GM21367 (cell line): ENCODE data around the gene COL20A1.

ENCODE experiments used
- ATAC-seq: cut with Tn5 transposase; IDR thresholded peaks from one replicate; pipeline ENCODE4 v1.9.1; 2021; ENCODE audit not compliant: unreplicated experiment

The COL20A1 gene

GRCh38 chr20:63359937-63360849, 67.2 kb downstream of the COL20A1 start:
- ATAC-seq = no peak

DNA sequence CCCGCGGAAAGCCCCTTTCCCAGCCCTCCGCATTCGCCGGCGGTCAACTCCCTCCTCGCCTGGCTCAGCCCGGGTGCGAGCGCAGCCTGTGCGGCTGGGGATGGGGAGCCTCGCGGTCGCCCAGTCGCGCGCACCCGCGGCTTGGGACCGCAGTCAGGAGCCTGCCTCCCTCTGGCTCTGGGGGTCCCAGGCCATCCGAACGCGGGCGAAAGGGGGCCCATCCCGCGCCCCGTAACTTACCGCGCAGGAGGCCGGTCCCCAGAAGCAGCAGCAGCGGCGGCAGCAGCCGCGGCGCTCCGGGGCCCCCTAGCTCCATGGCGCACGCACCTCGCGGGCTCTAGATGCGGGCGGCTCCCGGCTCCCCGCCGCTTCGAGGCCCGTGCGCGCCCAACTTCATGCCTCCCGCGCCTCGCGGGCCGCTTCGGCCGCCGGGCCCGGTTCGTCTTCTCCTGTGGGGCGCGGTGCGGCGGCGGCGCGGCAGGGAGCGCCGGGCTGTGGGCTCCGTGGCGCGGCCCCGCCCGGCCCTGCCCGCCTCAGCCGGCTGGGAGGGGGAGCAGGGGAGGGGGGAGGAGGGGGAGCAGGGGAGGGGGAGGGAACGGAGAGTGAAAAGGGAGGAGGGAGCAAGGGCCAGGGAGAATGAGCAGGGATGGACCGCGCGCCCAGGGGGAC, 68.0 kb downstream of the COL20A1 start, which contains the start of gene CHRNA4:
Gene CHRNA4, minus strand, starts transcription at position 500 of the 669 bp plus-strand sequence. Its CDS starts 184 bp downstream, at position 316.
- no peak for ATAC-seq

DNA sequence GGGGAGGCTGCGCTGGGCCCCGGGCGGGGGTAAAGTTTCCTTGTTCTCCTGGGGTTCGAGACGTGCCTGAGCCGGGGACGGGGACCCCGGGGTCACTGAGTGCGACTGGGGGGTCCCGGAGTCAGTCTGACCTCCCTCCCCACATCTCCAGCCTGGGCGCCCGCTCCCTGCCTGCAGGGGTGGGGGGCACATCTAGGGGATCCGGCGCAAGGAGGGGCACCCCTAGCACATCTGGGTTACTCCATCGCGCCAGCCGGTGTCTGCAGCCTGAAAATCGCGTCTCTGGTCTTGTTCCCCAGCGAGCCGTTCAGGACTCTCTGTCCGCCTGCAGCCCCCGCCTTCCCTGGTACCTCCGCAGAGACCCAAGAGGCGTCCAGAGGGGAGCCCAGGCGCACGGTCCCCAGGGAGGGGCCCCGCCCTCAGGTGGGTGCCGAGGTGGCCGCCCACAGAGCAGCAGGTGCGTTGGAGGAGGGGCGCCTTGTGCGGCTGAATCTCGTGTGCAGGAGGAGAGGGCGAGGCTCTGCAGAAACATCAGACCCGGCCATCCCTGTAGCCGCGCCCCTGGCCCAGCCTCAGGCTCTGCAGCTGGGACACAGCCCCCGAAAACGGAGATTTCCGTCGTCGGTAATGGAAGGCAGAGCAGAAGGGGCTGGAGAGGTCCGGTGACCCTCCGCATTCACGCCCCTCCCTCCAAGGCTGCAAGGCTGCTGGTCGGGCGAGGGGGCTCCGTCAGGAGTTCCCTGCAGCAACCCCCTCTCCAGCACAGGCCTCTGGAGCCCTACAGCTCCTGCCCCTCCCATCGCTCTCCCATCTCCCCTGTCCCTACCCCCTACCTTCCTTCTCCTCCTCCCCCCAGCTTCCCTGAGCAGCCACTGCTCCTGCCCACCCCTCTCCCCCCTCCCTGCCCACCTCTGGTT, 68.8 kb downstream of the COL20A1 start:
- ATAC-seq = no peak

DNA sequence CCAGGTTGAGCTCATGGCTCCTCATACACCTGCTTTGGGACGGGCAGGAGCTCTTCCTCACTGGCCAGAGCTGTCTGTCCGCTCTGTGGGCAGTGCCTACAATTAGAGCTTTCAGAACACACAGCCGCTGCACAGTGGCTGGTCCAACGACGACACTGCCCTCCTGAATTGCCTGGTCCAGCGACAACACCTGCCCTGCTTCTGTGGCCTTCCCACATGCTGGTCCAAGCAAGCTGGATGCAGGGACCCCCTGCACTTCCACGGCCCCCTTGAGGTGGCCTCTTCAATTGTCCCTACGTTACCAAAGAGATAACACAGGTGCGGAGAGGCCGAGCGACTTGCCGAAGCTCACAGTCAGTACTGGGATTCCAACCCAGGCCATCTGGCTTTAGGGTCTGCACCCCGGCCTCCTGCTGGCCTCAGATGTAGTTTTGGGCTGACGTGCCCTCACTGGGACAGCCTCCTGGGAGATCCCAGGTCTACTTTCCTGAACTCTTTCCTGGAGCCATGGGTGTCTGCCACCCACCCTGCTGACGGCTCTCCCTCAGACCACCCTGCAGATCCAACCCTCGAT, 69.5 kb downstream of the COL20A1 start:
- no peak for ATAC-seq

DNA sequence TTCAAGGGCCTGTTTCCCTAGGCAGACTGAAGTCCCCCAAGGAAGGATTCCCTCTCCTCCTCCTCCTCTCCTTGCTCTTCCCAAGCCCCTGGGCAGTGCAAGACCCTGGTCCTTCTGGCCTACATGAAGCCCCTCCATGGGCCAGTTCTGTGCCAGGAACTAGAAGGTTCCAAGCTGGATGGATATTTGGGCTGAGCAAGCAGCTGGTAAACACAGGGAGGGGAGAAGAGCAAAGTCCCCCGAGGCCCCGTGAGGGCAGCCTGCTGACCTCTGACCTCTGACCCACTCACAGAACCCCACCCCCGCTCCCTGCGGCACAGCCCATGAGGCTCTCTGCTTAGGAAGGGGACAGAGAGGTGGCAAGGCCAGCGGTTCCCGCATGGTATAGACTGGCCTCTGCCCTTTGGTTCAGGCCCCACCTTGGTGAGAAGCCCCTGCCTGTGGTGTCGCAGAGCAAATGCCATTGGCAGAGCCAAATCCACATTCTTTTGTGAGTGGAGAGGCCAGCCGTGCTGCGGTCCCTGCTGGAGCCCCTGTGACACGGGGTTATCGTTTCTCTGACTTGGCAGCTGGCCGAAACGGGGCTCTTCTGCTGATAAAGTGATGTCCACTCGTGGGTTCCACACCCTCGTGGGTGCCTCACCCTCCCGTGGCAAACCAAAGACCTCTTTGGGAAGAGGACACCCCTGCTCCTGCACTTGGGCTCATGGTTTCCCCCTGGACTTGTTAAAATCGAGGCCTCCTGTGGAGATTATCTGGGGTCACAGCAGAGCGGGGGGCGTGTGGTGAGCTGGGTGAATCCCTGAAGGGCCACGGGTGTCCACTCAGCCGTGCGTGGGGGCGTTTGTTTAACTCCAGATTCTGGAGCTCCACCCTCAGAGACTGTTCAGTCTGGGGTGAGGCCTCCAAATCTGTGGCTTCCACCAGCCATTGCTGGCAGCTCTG, 70.3 kb downstream of the COL20A1 start:
- no peak for ATAC-seq

GRCh38 chr20:63363981-63364561, 71.1 kb downstream of the COL20A1 start:
- ATAC-seq = no peak

GRCh38 chr20:63364801-63365585, 72.0 kb downstream of the COL20A1 start:
- no peak for ATAC-seq

DNA sequence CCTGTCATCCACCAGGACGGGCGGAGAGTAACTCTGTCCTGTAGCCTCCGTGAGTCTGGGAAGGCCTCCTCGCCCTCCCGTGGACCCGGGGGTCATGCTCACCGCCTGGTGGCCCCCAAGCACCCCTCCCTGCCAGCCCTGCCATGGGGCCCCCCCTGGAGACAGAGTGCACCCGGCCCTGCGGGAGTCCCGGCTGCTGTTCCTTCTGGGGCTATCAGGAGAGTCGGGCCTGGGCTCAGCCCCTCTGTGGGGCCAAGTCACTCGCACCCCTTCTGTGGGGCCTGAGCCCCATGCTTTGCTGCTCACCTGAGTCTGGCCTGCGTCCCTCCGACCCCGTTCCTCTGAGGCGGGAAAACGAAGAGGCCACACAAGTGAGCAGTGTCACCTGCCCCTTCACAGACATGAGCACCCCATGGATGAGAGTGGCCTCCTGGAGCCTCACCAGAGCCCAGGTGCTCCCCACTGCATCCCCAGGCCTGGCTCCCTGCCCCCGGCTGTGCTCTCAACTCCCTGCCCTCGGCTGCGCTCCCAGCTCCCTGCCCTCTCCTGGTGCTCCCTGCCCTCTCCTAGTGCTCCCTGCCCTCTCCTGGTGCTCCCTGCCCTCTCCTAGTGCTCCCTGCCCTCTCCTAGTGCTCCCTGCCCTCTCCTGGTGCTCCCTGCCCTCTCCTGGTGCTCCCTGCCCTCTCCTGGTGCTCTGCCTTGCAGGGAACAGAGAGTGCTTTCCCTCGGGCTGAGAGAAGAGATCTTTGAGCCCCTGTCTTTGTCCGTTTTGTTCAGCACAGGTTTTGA, 72.8 kb downstream of the COL20A1 start:
- ATAC-seq = no peak

DNA sequence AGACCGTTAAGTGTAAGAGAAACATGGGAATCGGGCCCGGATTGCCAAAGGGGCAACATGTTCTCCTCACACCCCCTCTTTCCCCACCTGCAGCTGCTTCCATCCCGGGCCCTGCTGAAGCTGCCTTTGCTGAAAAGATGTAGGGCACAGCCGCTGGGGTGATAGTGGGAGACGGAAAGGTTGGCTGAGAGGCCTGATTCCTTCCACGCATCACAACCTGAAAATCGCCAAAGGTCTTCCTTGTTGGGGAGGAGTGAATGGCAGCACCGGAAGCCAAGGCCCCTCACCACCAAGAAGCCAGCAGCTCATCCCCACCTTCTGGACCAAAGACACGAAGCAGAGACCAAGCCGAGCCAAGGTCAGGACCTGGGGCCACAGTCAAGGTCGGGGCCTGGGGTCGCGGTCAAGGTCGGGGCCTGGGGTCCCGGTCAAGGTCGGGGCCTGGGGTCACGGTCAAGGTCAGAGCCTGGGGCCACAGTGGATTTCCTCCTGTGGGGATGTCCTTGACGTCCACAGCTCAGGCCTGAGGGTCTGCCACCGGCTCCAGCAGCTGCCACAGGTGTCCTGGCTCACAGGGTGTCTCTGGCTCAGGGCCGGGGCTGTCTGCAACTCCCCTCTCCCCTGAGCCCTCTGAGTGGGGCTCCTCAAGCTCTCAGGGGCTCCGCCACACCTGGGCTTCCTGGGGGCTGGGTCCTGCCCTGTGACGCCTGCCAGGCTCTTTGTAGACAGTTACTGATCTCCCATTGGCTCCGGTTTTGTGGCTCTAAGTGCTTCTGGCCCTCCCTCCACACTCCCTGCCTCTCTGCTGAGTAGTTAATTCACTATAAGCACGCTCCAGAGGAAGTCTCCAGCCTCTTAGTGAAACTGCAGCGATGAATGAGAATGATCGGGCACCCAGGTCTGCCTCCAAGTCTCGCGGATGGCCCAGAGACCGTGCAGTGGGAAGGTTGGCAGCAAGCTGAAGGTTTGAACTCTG, 73.7 kb downstream of the COL20A1 start:
- ATAC-seq = no peak

GRCh38 chr20:63367446-63368055, 74.6 kb downstream of the COL20A1 start:
- no peak for ATAC-seq

GRCh38 chr20:63368151-63368550, 75.2 kb downstream of the COL20A1 start:
- no peak for ATAC-seq

GRCh38 chr20:63369024-63369530, 76.1 kb downstream of the COL20A1 start:
- ATAC-seq = no peak

GRCh38 chr20:63369724-63370617, 77.0 kb downstream of the COL20A1 start:
- no peak for ATAC-seq

GRCh38 chr20:63370618-63371187, 77.7 kb downstream of the COL20A1 start:
- ATAC-seq = no peak
